ENCODE results near the gene TOP1. TPM values are rescaled to one million over a fixed set of nuclear protein-coding genes. Genes with fewer than 3 reads are reported as not detected.

The TOP1 gene
- total RNA-seq, 3 donors from 2014 or later (not counting 1 experiment from before 2014, with no cell fraction given): 32.2 to 36.3 (median 36.3) TPM

- H3K27ac Mint-ChIP-seq: peak overlapping the region; percentile 41 to 92
- WGBS (ENCODE audit: insufficient coverage): 97% methylated on average over 5 of the region's 5 CpGs
- DNase-seq (no peak), ATAC-seq (no peak)
- H3K4me3 ChIP-seq (ENCODE audit: low read length): no peak overlapping the region
- no peaks in the 10 kb centered on the region for H3K9me3 ChIP-seq (ENCODE audit: control insufficient read depth, insufficient read depth, low read length)
- peaks cover 86% of the 10 kb centered on the region for H3K4me1 ChIP-seq (ENCODE audit: control insufficient read depth, insufficient read depth, low read length)
- H3K27me3 ChIP-seq (ENCODE audit: control insufficient read depth, insufficient read depth, low read length): no peaks in the 10 kb centered on the region
- H3K36me3 Mint-ChIP-seq: no peaks in the 10 kb centered on the region
- peaks cover 84 to 87% of the 10 kb centered on the region in 2 donors for H3K4me1 Mint-ChIP-seq
- H3K4me3 Mint-ChIP-seq: peak overlapping the region; percentile 47
- H3K27me3 Mint-ChIP-seq (ENCODE audit: low read depth in 2 of 2): no peaks in the 10 kb centered on the region
- H3K27ac ChIP-seq (ENCODE audit: low read length): no peak overlapping the region
- H3K36me3 ChIP-seq (ENCODE audit: control insufficient read depth, insufficient read depth, low read length): no peaks in the 10 kb centered on the region
- no peaks in the 10 kb centered on the region for H3K9me3 Mint-ChIP-seq
- intact Hi-C loops (cut with micrococcal nuclease): no loop called here
- no peak for TF ChIP-seq CTCF (IDR thresholded peaks at IDR 0.05)
These were observed 122.7 kb downstream of the TOP1 start for GRCh38 chr20:41151134-41151869.

- Histone ChIP-seq H3K4me1 (ENCODE audit: control insufficient read depth, insufficient read depth, low read length) (peaks cover 86% of the 10 kb centered on the region), H3K27me3 (ENCODE audit: control insufficient read depth, insufficient read depth, low read length) (no peaks in the 10 kb centered on the region), H3K27ac (ENCODE audit: low read length) (no peak overlapping the region), H3K36me3 (ENCODE audit: control insufficient read depth, insufficient read depth, low read length) (no peaks in the 10 kb centered on the region), H3K9me3 (ENCODE audit: control insufficient read depth, insufficient read depth, low read length) (no peaks in the 10 kb centered on the region), H3K4me3 (ENCODE audit: low read length) (no peak overlapping the region)
- no peak for DNase-seq
- H3K36me3 Mint-ChIP-seq: no peaks in the 10 kb centered on the region
- intact Hi-C loops (cut with micrococcal nuclease): no loop called here
- peak overlapping the region; percentile 72 to 92 for H3K27ac Mint-ChIP-seq
- H3K27me3 Mint-ChIP-seq (ENCODE audit: low read depth in 2 of 2): no peaks in the 10 kb centered on the region
- no peak for TF ChIP-seq CTCF (IDR thresholded peaks at IDR 0.05)
- WGBS (ENCODE audit: insufficient coverage): 95% methylated on average over 5 of the region's 5 CpGs
- no peak for ATAC-seq
- peaks cover 84 to 87% of the 10 kb centered on the region in 2 donors for H3K4me1 Mint-ChIP-seq
- H3K4me3 Mint-ChIP-seq: peak overlapping the region; percentile 7
- H3K9me3 Mint-ChIP-seq: no peaks in the 10 kb centered on the region
These were observed 123.6 kb downstream of the TOP1 start for GRCh38 chr20:41152108-41152757.

- 56% methylated on average over 8 of the region's 8 CpGs for WGBS (ENCODE audit: insufficient coverage)
- TF ChIP-seq CTCF (IDR thresholded peaks at IDR 0.05): no peak
- Mint-ChIP-seq H3K9me3 (no peaks in the 10 kb centered on the region), H3K27ac (peak overlapping the region; percentile 93 to 97), H3K27me3 (ENCODE audit: low read depth in 2 of 2) (no peaks in the 10 kb centered on the region), H3K4me3 (no peak overlapping the region), H3K4me1 (peaks cover 84 to 90% of the 10 kb centered on the region in 2 donors), H3K36me3 (no peaks in the 10 kb centered on the region)
- peaks cover 2% of the 10 kb centered on the region for H3K36me3 ChIP-seq (ENCODE audit: control insufficient read depth, insufficient read depth, low read length)
- peaks cover 92% of the 10 kb centered on the region for H3K4me1 ChIP-seq (ENCODE audit: control insufficient read depth, insufficient read depth, low read length)
- intact Hi-C loops (cut with micrococcal nuclease): no loop called here
- no peaks in the 10 kb centered on the region for H3K27me3 ChIP-seq (ENCODE audit: control insufficient read depth, insufficient read depth, low read length)
- H3K4me3 ChIP-seq (ENCODE audit: low read length): no peak overlapping the region
- ATAC-seq (no peak), DNase-seq (peak in 1 of 2 donors; percentile 34)
- no peaks in the 10 kb centered on the region for H3K9me3 ChIP-seq (ENCODE audit: control insufficient read depth, insufficient read depth, low read length)
- peak overlapping the region; percentile 25 for H3K27ac ChIP-seq (ENCODE audit: low read length)
These were observed 126.0 kb downstream of the TOP1 start for GRCh38 chr20:41154436-41155176.
